Ishikawa (cell line): ENCODE measurements around the gene PTCSC3.
A peak's percentile ranks its signal among the peaks of the same experiment; 100 is the strongest.

Experiments
- CEBPB ChIP-seq: IDR thresholded peaks from 2 replicates; pipeline ENCODE4 v1.6.1; 2012
- CREB1 ChIP-seq: IDR thresholded peaks from 2 replicates; pipeline ENCODE4 v1.6.1; 2012; ENCODE audit warnings: low read depth
- EGR1 ChIP-seq: IDR thresholded peaks from 2 replicates; pipeline ENCODE4 v1.6.1; 2012
- EP300 ChIP-seq: IDR thresholded peaks from 2 replicates; pipeline ENCODE4 v1.6.1; 2012; ENCODE audit warnings: borderline replicate concordance
- FOXM1 ChIP-seq: IDR thresholded peaks from 2 replicates; pipeline ENCODE4 v1.6.1; 2012; ENCODE audit warnings: low read depth, borderline replicate concordance
- NFIC ChIP-seq: IDR thresholded peaks from 2 replicates; pipeline ENCODE4 v1.6.1; 2012
- RAD21 ChIP-seq: IDR thresholded peaks from 2 replicates; pipeline ENCODE4 v1.6.1; 2012; ENCODE audit warnings: low read depth
- TAF1 ChIP-seq: IDR thresholded peaks from 2 replicates; pipeline ENCODE4 v1.6.1; 2012; ENCODE audit warnings: low read depth, mild to moderate bottlenecking
- TCF12 ChIP-seq: IDR thresholded peaks from 2 replicates; pipeline ENCODE4 v1.6.1; 2012; ENCODE audit warnings: low read depth
- TEAD4 ChIP-seq: IDR thresholded peaks from 2 replicates; pipeline ENCODE4 v1.6.1; 2012
- USF1 ChIP-seq: IDR thresholded peaks from 2 replicates; pipeline ENCODE4 v1.6.1; 2012
- YY1 ChIP-seq: IDR thresholded peaks from 2 replicates; pipeline ENCODE4 v1.6.1; 2012; ENCODE audit warnings: low read depth
- ZBTB7A ChIP-seq: IDR thresholded peaks from 2 replicates; pipeline ENCODE4 v1.6.1; 2012; ENCODE audit warnings: low read depth
- TF ChIP-seq, protein P1 (sequence below): IDR thresholded peaks from 2 replicates; pipeline ENCODE4 v1.6.1; 2012
- TF ChIP-seq, protein P2 (sequence below): IDR thresholded peaks from 2 replicates; pipeline ENCODE4 v1.6.1; 2012; ENCODE audit warnings: low read depth, mild to moderate bottlenecking

The PTCSC3 gene

GRCh38 chr14:36171607-36172006 lies 4.9 kb downstream of the PTCSC3 start:
- no peak for TF ChIP-seq TCF12
- no peak for TF ChIP-seq EP300
- TF ChIP-seq CREB1: no peak
- TF ChIP-seq, protein P1, sequence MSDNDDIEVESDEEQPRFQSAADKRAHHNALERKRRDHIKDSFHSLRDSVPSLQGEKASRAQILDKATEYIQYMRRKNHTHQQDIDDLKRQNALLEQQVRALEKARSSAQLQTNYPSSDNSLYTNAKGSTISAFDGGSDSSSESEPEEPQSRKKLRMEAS: no peak
- TF ChIP-seq EGR1: no peak
- no peak for TF ChIP-seq FOXM1
- no peak for TF ChIP-seq YY1
- TF ChIP-seq TAF1: no peak
- no peak for TF ChIP-seq RAD21
- TF ChIP-seq USF1: no peak
- TF ChIP-seq, protein P2, sequence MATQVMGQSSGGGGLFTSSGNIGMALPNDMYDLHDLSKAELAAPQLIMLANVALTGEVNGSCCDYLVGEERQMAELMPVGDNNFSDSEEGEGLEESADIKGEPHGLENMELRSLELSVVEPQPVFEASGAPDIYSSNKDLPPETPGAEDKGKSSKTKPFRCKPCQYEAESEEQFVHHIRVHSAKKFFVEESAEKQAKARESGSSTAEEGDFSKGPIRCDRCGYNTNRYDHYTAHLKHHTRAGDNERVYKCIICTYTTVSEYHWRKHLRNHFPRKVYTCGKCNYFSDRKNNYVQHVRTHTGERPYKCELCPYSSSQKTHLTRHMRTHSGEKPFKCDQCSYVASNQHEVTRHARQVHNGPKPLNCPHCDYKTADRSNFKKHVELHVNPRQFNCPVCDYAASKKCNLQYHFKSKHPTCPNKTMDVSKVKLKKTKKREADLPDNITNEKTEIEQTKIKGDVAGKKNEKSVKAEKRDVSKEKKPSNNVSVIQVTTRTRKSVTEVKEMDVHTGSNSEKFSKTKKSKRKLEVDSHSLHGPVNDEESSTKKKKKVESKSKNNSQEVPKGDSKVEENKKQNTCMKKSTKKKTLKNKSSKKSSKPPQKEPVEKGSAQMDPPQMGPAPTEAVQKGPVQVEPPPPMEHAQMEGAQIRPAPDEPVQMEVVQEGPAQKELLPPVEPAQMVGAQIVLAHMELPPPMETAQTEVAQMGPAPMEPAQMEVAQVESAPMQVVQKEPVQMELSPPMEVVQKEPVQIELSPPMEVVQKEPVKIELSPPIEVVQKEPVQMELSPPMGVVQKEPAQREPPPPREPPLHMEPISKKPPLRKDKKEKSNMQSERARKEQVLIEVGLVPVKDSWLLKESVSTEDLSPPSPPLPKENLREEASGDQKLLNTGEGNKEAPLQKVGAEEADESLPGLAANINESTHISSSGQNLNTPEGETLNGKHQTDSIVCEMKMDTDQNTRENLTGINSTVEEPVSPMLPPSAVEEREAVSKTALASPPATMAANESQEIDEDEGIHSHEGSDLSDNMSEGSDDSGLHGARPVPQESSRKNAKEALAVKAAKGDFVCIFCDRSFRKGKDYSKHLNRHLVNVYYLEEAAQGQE: no peak
- no peak for TF ChIP-seq TEAD4
- TF ChIP-seq NFIC: no peak
- no peak for TF ChIP-seq ZBTB7A
- no peak for TF ChIP-seq CEBPB

- TF ChIP-seq CREB1 (no peak), YY1 (no peak), CEBPB (no peak), TAF1 (no peak)
- TF ChIP-seq, protein P2: no peak
Measured at GRCh38 chr14:36167431-36167830, 9.1 kb downstream of the PTCSC3 start.

GRCh38 chr14:36163451-36163850 lies 13.1 kb downstream of the PTCSC3 start:
- TF ChIP-seq TEAD4 (no peak), RAD21 (no peak), EGR1 (no peak), NFIC (no peak), CEBPB (no peak), ZBTB7A (no peak)
- TF ChIP-seq, protein P2: no peak

- TF ChIP-seq TAF1 (no peak), YY1 (no peak), RAD21 (no peak)
- TF ChIP-seq, protein P1: no peak
Measured at GRCh38 chr14:36162267-36162666, 14.3 kb downstream of the PTCSC3 start.

DNA sequence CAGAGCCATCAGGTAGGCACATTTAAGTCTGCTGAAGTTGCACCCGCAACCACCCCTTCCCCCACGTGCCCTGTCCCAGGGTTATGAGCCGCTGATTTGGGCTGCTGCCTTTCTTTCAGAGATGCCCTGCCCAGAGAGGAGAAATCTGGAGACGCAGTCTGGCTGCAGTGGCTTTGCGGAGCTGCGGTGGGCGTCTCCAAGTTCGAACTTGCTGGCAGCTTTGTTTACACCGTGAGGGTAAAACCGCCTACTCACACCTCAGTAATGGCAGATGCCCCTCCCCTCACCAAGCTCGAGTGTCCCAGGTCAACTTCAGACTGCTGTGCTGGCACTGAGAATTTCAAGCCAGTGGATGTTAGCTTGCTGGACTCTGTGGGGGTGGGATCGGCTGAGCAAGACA lies 14.7 kb downstream of the PTCSC3 start:
- TF ChIP-seq, protein P1: no peak
- no peak for TF ChIP-seq EP300
- TF ChIP-seq TEAD4: no peak
- TF ChIP-seq, protein P2: no peak
- 0 out of 2 replicates have a peak, but pooled peaks have one; percentile 23 for TF ChIP-seq YY1
- TF ChIP-seq FOXM1: no peak
- TF ChIP-seq NFIC: no peak
- TF ChIP-seq TAF1: no peak
